Endothelial cell of umbilical vein (primary cell): ENCODE data around the gene COPE. TPM values are rescaled to one million over a fixed set of nuclear protein-coding genes. Genes with fewer than 3 reads are reported as not detected.

Experiments used
- BruUV-seq: library from RNA; stranded (reverse); fragments of 400-500 nt; replicated peaks from 2 replicates; lab custom pipeline; 2021; lab: Mats Ljungman, UMichigan
- CTCF ChIA-PET: fragments of 300-600, 350-600 bp; sonication (Branson Sonifier 250); formaldehyde crosslinking; loops from one replicate; lab custom pipeline; 2021; ENCODE audit warnings: antibody characterized with exemption, inconsistent platforms; lab: Charles Lee
- POLR2A ChIA-PET: fragments of 300-600, 350-600 bp; sonication (Branson Sonifier 250); formaldehyde crosslinking; loops from one replicate; lab custom pipeline; 2021; ENCODE audit warnings: antibody characterized with exemption, inconsistent platforms; lab: Charles Lee
- DNase-seq: peaks from one replicate; pipeline ENCODE4 v3.0.0-alpha.2; 2011; ENCODE audit warnings: low read depth, low spot score
- FAIRE-seq: peaks from 2 replicates; lab custom pipeline; 2011; peaks lifted over from hg19 to GRCh38; lab: Jason Lieb, UNC
- H2AFZ ChIP-seq: 2 replicates; pipeline ENCODE4 v1.6.0; 2012; ENCODE audit warnings: low read depth, low read length, control low read depth, inconsistent platforms
- H3K27ac ChIP-seq: 2 replicates; pipeline ENCODE4 v1.5.1; 2011; ENCODE audit warnings: low read depth, mild to moderate bottlenecking, control low read depth, low read length, moderate library complexity; ENCODE audit not compliant: insufficient read depth
- H3K27me3 ChIP-seq, 2 experiments: 2 replicates each; pipeline versions ENCODE4 v1.6.0 to v1.6.1; 2011; ENCODE audit warnings: low read length in 2 of 2, mixed read lengths in 1 of 2; ENCODE audit not compliant: control insufficient read depth in 2 of 2, insufficient read depth in 2 of 2
- H3K36me3 ChIP-seq, 2 experiments: 2 replicates in 1 of 2; 3 replicates in 1 of 2; pipeline ENCODE4 v1.5.1; 2011; ENCODE audit warnings: low read length in 2 of 2, mild to moderate bottlenecking in 1 of 2, moderate library complexity in 1 of 2; ENCODE audit not compliant: control insufficient read depth in 2 of 2, insufficient read depth in 2 of 2; ENCODE audit errors: extremely low read depth in 1 of 2
- H3K4me1 ChIP-seq: 3 replicates; pipeline ENCODE4 v1.5.1; 2011; ENCODE audit warnings: mild to moderate bottlenecking, low read length; ENCODE audit not compliant: control insufficient read depth, insufficient read depth; ENCODE audit errors: extremely low read depth
- H3K4me2 ChIP-seq: 2 replicates; pipeline ENCODE4 v1.6.1; 2011; ENCODE audit warnings: low read length, control low read depth, mixed read lengths; ENCODE audit not compliant: insufficient read depth
- H3K4me3 ChIP-seq, 3 experiments: fragments of 200-600 bp in 1 of 3; sonication (generic), shearing (Covaris generic) in 1 of 3; replicated peaks in 1 of 3; 2 replicates each; pipeline ENCODE4 v1.5.1; 2011 to 2016; ENCODE audit warnings: control low read depth in 3 of 3, low read length in 3 of 3, mild to moderate bottlenecking in 2 of 3, inconsistent platforms in 1 of 3, low read depth in 1 of 3, moderate library complexity in 1 of 3; ENCODE audit not compliant: insufficient read depth in 1 of 3
- H3K79me2 ChIP-seq: 2 replicates; pipeline ENCODE4 v1.6.0; 2012; ENCODE audit warnings: low read length, inconsistent platforms; ENCODE audit not compliant: control insufficient read depth, insufficient read depth
- H3K9ac ChIP-seq: replicated peaks from 2 replicates; pipeline ENCODE3; 2011; ENCODE audit warnings: low read length, control low read depth; ENCODE audit not compliant: insufficient read depth; ENCODE audit errors: extremely low read depth
- H3K9me1 ChIP-seq: replicated peaks from 3 replicates; pipeline ENCODE4 v1.6.0; 2011; ENCODE audit warnings: mild to moderate bottlenecking, low read length; ENCODE audit not compliant: control insufficient read depth, insufficient read depth; ENCODE audit errors: extremely low read depth
- H3K9me3 ChIP-seq: replicated peaks from 2 replicates; pipeline ENCODE4 v1.5.1; 2012; ENCODE audit warnings: low read length, inconsistent platforms; ENCODE audit not compliant: control insufficient read depth, insufficient read depth
- H4K20me1 ChIP-seq: replicated peaks from 2 replicates; pipeline ENCODE3; 2011; ENCODE audit warnings: mild to moderate bottlenecking, low read length; ENCODE audit not compliant: control insufficient read depth, insufficient read depth; ENCODE audit errors: extremely low read depth
- EZH2 ChIP-seq: IDR thresholded peaks from 2 replicates; pipeline ENCODE4 v1.6.1; 2012; ENCODE audit warnings: borderline replicate concordance, low read depth, mild to moderate bottlenecking, moderate library complexity, low read length, inconsistent platforms; ENCODE audit not compliant: severe bottlenecking
- FOS ChIP-seq: IDR thresholded peaks from 2 replicates; pipeline ENCODE4 v1.6.1; 2011; ENCODE audit warnings: mild to moderate bottlenecking, low read length, moderate library complexity, borderline replicate concordance; ENCODE audit not compliant: insufficient read depth
- GATA2 ChIP-seq: IDR thresholded peaks from 2 replicates; pipeline ENCODE4 v1.7.0; 2011; ENCODE audit warnings: low read depth, mild to moderate bottlenecking, moderate library complexity, mixed read lengths, low read length; ENCODE audit not compliant: insufficient read length, insufficient read depth
- JUN ChIP-seq: IDR thresholded peaks from 2 replicates; pipeline ENCODE4 v1.6.1; 2011; ENCODE audit warnings: borderline replicate concordance, low read depth; ENCODE audit not compliant: insufficient read length, insufficient read depth
- MYC ChIP-seq: IDR thresholded peaks from one replicate; pipeline ENCODE4 v1.6.1; 2011; ENCODE audit warnings: mild to moderate bottlenecking, low read depth, low read length
- POLR2A ChIP-seq: IDR thresholded peaks from 2 replicates; pipeline ENCODE4 v1.6.1; 2012; ENCODE audit warnings: low read depth, mild to moderate bottlenecking, control low read depth, low read length
- POLR2AphosphoS5 ChIP-seq: IDR thresholded peaks from 2 replicates; pipeline ENCODE4 v1.6.1; 2012; ENCODE audit warnings: low read depth, mild to moderate bottlenecking, control low read depth, low read length, moderate library complexity; ENCODE audit not compliant: insufficient read depth
- dilution Hi-C: fragments of 300-500 bp; cut with MboI; formaldehyde crosslinking; loops from one replicate; pipeline ENCODE4 v1.15.0; 2019; ENCODE audit warnings: low sequenced_read_pairs; ENCODE audit not compliant: extremely low pct_ligation_motif_present
- intact Hi-C: fragments of 100-400 bp; cut with micrococcal nuclease; formaldehyde crosslinking; loops from one replicate; pipeline ENCODE4 v1.10.0; 2022
- polyA plus RNA-seq, 4 experiments: library from polyadenylated mRNA; depleted of rRNA in 3 of 4; stranded (reverse) in 3 of 4; unstranded in 1 of 4; fragments of >200 nt; gene quantifications; 2 replicates each; pipeline versions ENCODE4 v1.2.1 to v1.2.3, GENCODE V29; 2011 to 2012; ENCODE audit warnings: missing spikeins in 1 of 4
- total RNA-seq: library from RNA; stranded (reverse); gene quantifications from 2 replicates; pipeline ENCODE4 v1.2.3, GENCODE V29; 2021
- TF ChIP-seq, protein P1 (sequence below): IDR thresholded peaks from 2 replicates; pipeline ENCODE4 v1.6.1; 2011; ENCODE audit not compliant: insufficient read depth, insufficient read length
- TF ChIP-seq, protein P2 (sequence below), 2 donors: IDR thresholded peaks; 1 replicate in 1 of 2; 2 replicates in 1 of 2; pipeline ENCODE4 v1.5.1; 2011; ENCODE audit warnings: low read length in 2 of 2, mild to moderate bottlenecking in 2 of 2, moderate library complexity in 2 of 2, control low read depth in 1 of 2, inconsistent platforms in 1 of 2, low read depth in 1 of 2; ENCODE audit not compliant: insufficient read depth in 1 of 2; ENCODE audit errors: extremely low read depth in 1 of 2

COPE gene
- total and polyA plus RNA-seq, 2 donors (not counting 3 experiments of a cell fraction or from before 2014, with no cell fraction given): 252 to 407 TPM

DNA sequence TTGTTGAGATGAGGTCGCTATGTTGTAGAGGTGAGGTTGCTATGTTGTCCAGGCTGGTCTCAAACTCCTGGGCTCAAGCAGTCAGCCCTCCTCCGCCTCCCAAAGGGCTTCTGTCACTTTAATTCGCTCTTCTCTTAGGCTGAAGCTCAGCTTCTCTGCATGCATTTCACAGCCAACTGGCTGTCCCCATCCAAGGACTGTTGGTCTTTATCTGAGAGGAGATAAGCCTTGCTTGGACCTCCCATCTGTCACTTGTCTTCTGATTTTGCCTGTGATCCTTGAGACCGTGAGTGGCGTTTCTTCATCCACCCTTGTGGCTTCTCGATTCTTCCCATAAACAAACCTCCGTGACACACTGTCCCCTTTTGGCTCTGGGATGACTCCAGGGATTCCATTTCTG is 47.6 kb downstream of the COPE start:
- no peaks in the 10 kb centered on the region for H3K9me1 ChIP-seq
- DNase-seq (no peak), FAIRE-seq (no peak)
- BruUV-seq: no TSS peak
- H3K9me3 ChIP-seq: no peaks in the 10 kb centered on the region
- no peak overlapping the region for H3K27ac ChIP-seq
- no peaks in the 10 kb centered on the region for H3K79me2 ChIP-seq
- no peak overlapping the region for H3K4me3 ChIP-seq
- dilution Hi-C loops: no loop called here
- H3K4me1 ChIP-seq: no peaks in the 10 kb centered on the region
- CTCF ChIA-PET: interaction anchor here (0.6 to 2.0 kb wide), 5 partner anchors 16 to 115 kb away, joined by 3 to 6 read pairs (median 3); partner anchors contain the start of genes COPE and DDX49
- peaks cover 5 to 6% of the 10 kb centered on the region in 2 experiments for H3K36me3 ChIP-seq
- intact Hi-C loops: no loop called here
- POLR2A ChIA-PET: no interaction called here
- no peak overlapping the region for H2AFZ ChIP-seq
- no peaks in the 10 kb centered on the region for H4K20me1 ChIP-seq
- H3K9ac ChIP-seq: no peak overlapping the region
- peaks cover 5 to 11% of the 10 kb centered on the region in 2 experiments for H3K27me3 ChIP-seq
- TF ChIP-seq FOS (no peak), JUN (no peak), POLR2A (no peak), MYC (no peak), EZH2 (no peak), GATA2 (no peak), POLR2AphosphoS5 (no peak)
- TF ChIP-seq, protein P1, sequence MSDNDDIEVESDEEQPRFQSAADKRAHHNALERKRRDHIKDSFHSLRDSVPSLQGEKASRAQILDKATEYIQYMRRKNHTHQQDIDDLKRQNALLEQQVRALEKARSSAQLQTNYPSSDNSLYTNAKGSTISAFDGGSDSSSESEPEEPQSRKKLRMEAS: no peak
- TF ChIP-seq, protein P2, sequence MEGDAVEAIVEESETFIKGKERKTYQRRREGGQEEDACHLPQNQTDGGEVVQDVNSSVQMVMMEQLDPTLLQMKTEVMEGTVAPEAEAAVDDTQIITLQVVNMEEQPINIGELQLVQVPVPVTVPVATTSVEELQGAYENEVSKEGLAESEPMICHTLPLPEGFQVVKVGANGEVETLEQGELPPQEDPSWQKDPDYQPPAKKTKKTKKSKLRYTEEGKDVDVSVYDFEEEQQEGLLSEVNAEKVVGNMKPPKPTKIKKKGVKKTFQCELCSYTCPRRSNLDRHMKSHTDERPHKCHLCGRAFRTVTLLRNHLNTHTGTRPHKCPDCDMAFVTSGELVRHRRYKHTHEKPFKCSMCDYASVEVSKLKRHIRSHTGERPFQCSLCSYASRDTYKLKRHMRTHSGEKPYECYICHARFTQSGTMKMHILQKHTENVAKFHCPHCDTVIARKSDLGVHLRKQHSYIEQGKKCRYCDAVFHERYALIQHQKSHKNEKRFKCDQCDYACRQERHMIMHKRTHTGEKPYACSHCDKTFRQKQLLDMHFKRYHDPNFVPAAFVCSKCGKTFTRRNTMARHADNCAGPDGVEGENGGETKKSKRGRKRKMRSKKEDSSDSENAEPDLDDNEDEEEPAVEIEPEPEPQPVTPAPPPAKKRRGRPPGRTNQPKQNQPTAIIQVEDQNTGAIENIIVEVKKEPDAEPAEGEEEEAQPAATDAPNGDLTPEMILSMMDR (IDR thresholded peaks at IDR 0.05; ENCODE audit: extremely low read depth in 1 of 2, insufficient read depth in 1 of 2, low read depth in 1 of 2, low read length in 2 of 2): no peak
- H3K4me2 ChIP-seq: no peak overlapping the region
